Activated CD4-positive, CD25-positive, alpha-beta regulatory T cell (primary cell): Measurements from ENCODE around the gene BHLHE23.
"Not testable (repeated sequence)": the region's sequence is repeated elsewhere in the genome, so short reads cannot be mapped to it uniquely, and the experiment has no call there.

Source experiments
- DNase-seq, 4 experiments: peaks; one replicate each; lab custom pipeline; 2025; lab: John Stamatoyannopoulos, UW

BHLHE23 gene

DNA sequence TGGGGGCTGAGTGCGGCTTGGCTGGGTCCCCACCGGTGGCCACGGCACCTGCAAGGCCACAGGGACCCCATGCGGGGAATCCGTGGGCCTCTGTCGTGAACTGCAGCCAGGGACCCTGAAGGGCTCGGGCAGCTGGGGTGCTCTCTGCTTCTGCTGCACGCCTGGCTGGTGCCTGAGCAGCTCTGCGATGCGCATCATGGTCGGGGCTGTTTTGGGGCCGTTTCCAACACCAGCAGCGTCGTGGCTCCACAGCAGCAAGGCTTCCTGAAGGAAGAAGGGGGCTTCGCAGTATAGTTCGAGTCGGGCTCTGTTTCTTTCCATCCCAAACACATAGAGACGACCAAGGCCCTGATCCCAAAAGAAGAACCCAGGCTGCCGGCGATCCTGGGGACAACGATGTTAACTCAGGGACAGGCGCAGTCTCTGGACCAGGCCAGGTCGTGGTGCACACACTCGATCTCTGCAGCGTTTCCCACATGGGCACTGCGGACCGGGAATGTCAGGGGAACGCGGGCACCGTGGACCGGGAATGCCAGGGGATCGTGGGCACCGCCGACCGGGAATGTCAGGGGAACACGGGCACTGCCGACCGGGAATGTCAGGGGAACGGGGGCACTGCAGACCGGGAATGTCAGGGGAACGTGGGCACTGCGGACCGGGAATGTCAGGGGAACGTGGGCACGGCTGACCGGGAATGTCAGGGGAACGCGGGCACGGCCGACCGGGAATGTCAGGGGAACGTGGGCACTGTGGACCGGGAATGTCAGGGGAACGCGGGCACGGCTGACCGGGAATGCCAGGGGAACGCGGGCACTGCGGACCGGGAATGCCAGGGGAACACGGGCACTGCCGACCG, 36.8 kb upstream of the BHLHE23 start:
- no peak for DNase-seq

DNA sequence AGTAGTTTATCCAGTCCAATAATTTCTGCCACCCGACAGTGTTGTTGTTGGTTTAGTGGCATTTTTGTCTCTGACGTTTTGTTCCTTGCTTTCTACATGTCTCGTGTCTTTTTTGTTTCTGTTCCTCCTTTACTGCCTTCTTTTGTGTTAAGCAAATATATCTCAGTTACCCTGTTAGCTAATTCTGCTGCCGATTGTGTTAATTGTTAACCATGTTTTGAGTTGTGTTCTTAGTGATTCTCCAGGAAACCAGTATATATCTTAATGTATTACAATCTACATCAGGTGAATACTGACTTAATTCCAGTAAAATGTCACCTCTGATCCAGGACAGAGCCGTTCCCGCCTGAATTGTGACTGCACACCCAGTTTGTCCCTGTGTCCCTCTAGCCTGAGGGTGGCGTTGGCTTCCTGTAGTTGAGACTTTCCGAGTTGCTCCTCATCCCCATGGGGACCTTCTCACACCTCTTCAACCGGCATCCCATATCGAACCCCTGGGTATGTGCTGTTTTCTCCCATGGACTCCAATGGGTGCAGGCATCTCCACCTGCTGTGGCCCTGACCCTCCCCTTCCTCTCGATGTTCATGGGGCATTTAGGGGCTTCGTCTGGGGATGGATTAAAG, 35.8 kb upstream of the BHLHE23 start:
- no peak for DNase-seq

GRCh38 chr20:63041776-63042175, 35.0 kb upstream of the BHLHE23 start:
- DNase-seq: no peak

- DNase-seq: no peak
These were observed 31.0 kb upstream of the BHLHE23 start for GRCh38 chr20:63037669-63038268.

DNA sequence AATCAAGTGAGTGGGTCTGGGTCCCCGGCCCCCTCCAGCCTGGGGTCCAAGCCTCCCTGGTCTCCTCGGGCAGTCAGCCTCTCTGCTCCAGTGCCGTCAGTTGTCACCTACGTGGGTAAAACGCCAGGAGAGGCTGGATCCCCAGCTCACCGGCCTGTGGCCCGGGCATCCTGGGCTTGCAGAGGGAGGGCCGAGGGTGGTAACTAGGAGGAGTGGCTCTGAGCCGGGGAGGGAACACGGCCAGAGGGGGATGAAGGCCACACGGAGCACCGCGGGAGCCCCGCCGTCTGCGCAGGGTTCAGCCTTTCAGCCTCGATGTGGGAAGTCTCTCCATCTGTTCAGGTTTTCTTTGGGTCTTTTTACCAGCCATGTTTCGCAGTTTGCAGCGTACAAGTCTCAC, 29.5 kb upstream of the BHLHE23 start:
- no peak for DNase-seq

- DNase-seq: no peak
These were observed 28.9 kb upstream of the BHLHE23 start for GRCh38 chr20:63035603-63036185.

DNA sequence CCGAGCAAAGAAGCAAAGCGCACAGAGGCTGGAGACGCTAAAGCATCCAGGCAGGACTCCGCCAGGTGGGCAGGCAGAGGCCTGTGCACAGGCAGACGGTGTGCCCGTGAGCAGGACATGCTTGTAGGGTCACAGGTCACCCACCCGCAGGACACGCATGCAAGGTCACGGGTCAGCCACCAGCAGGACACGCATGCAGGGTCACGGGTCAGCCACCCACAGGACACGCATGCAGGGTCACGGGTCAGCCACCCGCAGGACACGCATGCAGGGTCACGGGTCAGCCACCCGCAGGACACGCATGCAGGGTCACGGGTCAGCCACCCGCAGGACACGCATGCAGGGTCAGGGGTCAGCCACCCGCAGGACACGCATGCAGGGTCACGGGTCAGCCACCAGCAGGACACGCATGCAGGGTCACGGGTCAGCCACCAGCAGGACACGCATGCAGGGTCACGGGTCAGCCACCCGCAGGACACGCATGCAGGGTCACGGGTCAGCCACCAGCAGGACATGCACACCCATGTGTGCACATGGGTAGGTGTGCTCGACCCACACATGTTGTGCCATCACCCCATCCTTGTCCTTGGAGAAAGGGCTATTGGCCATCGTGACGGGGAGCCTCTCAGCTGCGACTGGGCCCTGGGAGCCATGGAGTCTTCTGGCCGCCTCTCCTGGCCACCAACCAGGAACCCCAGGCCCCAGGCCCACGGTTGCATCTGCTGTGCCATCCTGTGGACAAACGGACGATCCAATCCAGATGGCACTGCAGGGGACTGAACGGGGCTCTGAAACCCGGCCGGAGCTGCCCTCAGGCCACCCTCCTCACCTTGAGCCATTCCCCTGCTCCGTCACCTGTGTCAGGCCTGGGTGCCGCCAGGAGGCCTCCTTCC, 28.2 kb upstream of the BHLHE23 start:
- DNase-seq: not testable (repeated sequence)

DNA sequence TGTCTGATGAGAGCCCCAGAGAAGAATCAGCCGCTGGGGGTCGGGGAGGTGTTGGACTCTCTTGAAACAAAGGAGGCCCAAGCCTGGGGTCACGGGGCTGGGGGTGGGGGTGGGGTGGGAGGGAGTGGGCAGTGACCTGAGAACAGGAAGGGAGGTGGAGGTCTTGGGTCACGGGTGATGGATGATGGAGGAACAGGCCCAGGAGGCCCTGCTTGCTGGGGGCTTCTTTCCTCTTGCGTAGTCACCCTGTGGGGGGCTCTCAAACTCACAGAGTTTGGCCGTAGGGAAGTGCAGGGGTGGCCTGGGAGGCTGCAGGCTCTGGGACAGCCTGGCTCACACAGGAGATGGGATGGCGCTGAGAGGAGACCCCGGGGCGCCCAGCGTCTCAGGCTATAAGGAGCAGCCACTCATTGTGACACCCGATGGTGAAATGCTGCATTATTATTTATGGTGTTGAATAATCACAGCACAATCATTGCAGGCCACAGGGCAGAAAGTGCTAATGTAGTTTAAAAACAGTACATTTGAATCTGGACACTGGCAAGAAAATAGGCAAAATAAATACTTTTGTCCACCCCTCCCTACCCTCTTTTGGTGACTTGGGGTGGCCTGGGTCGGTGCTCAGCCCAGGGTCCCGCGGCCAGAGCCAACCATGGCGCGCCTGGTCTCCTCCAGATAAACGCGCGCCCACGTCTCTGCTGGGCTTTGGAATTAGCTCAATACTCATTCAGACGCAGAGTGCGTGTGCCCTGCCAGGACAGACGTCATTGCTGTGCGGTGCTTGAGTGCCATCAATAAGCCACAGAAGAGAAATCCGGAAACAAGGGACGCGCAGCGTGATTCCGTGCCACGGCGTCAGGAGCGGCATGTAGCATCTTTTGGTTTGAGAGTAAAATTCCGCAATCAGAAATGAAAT, 27.3 kb upstream of the BHLHE23 start:
- no peak for DNase-seq

DNA sequence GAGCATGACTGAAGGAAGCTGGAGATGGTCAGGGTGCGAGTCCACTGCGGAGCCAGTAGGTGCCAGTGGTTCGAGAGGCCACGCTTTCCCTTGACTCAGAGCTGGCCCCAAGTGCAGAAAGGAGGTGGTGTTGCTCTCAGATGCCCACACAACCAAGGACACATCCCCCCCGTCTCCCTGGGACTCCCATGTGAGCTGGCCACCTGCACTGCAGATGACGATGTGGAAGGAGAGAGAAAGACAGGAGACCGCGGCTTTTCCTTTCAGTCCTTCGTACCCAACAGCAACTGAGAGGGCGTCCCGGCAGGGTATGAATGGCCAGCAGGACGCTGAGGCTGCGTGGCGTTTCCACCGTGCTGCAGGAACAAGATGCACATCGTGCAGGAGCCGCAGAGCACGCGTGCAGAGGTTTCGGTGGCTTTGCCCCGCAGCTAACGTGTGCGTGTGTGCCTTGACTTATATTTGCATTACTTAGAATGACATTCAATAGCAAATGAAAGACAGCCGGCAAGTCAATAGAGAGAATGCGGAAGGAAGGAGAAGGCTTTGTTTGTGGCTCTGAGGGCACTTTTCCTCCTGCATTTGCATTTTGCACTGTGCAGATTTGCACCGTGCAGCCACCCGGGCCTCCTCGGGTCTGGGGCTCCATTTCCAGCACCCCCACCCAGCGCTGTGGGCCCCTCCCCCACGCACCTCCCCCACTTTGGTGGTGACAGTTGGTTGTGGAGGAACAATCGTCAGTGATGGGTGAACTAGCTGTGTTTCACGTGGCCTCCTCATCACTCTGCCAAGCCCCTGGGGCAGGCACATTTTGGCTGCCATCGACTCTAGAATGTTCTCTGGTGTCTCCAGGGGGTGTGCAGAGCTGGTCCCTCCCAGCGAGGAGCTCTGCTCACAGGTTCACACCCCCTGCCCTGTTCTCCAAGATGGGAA, 26.4 kb upstream of the BHLHE23 start:
- no peak for DNase-seq

GRCh38 chr20:63032026-63032800, 25.4 kb upstream of the BHLHE23 start:
- no peak for DNase-seq

- no peak for DNase-seq
These were observed 24.7 kb upstream of the BHLHE23 start for GRCh38 chr20:63031251-63032014.

DNA sequence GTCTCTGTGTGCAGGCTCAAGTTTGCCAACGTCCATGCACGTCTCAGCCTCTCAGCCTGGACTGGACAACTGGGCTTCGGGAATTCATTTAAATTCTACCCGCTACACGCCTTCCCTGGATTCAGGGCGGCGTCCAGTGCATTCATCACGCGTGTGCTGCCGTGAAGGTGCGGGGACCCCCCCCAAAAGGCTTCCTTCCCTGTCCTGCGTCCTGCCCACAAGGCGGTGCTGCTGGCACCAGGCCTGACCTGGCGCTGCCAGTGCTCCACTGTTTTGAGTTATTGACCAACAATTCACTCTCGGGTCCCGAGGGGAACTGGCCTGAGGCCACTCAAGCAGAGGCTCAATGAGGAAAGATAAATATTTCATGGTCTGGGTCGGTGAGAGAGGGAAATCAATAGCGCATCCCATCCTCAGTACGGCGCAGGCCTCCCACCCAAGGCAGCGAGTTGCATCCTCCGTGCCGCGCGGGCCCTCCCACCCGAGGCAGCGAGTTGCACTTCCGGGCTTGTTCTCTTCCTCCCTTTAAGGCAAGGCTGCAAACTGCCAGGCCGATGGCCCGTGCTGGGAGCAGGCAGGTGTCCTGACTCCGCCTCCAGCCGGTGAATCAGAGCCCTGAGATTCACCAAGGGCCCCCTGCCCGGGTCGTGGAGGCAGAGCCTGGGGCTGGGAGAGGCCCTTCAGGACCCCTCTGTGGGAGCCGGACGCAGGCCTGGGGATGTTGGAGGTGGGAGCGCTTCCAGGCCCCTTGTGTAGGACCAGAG, 22.8 kb upstream of the BHLHE23 start:
- DNase-seq: no peak

DNA sequence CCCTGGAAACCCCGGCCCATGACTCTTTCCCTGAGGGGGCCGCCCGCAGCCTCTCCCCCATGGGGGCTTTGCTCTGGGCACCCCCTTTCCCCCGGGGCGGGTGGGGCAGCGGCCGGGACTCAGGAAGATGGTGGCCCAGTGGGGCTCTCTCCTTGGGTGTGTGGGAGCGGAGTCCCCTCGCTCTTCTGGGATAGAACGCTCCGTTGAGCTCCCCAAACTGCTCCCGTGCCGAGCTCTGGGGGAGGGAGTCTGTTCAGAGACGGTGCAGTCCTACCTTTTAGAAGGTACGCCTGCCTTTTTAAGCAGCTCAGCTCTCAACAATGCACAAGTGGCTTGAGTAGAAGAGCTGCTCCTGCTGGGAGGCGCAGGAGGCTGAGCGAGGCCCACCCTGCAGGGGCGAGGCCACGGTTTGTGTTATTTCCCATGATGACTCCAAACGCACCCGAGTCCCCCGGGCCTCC, 21.7 kb upstream of the BHLHE23 start:
- no peak for DNase-seq

DNA sequence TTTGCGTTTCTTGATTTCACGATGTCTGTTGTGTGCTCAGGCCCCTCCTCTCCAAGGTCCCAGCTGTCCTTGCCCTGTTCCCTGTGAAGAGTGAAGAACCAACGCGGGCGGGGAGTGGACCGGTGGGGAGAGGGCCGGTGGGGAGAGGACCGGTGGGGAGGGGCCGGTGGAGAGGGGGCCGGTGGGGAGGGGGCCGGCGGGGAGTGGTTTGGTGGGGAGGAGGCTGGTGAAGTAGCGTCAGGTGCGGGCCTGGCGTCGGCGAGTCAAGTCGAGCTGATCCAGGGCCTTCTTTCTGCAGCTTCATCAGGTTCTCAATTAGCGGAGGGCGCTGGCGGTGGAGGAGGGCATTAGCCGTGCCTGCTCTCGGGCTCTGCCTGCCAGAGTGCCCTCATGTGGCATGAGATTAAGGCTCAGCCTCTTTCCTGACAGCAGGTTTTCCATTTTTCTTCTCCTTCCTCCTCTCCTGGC, 21.2 kb upstream of the BHLHE23 start:
- no peak for DNase-seq

DNA sequence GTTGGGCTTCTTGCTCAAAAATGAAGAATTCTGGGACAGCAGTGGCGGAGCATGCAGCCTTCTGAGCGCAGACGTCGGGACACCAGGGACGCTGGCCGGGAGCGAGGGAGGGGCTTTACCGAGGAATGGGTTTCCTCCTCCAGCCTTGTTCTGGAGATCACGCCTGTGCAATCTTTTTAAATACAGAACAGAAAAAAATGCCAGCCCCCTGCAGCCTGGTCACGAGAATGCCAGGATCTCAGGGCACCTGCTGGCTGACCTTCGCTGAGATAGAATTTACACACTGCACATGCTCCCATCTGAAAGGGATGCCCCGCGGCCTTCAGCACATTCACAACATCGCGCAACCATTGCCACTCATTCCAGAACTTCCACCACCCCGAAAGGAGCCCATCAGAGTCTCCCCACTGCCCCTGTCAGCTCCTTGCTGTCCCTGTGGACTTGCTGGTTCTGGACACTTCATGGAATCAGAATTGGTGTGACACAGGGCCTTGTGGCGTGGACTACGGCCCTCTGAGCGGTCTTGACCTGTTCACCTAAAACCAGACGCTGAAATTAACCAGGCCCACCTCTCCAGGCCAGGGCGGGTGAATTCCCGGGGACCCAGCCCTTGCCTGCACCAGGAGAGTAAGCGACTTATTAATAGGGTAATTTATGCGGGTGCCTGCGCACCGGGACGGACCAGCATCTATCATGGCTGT, 20.6 kb upstream of the BHLHE23 start:
- DNase-seq: no peak

DNA sequence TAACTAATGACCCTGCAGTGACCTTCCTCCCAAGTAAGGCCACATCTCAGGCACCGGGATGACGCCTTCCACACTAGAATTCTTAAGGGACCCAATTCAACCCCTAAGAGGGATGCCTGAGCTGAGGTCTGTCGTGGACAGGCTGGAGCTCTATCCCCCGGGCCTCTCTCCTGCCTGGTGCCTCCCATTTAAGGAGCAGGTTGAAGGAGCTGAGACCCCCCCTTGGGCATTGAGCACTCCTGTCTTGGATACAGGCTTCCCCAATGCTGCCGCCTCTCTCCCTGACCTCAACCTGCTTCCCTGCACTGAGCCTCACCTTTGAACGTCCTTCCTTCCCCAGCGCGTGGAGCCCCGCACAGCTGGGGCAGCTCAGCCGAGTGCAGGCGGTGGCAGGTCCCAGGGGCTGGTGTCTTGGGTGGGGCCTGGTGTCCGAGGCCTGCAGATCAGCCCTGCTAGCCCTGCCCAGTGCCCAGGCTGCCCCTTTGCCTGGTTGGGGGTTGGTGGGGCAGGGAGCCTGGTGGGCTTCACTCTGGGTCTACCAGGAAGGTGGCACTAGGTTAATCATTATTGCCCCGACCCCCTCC, 19.9 kb upstream of the BHLHE23 start:
- no peak for DNase-seq
